ENCODE measurements around the gene FCER1A.
"Not testable (repeated sequence)": the region's sequence is repeated elsewhere in the genome, so short reads cannot be mapped to it uniquely, and the experiment has no call there.

FCER1A gene

GRCh38 chr1:159302095-159302494 is at the start of gene FCER1A:
Gene FCER1A, plus strand, starts transcription at chr1:159302336. Its CDS starts 29 bp downstream, at chr1:159302365.
- no peak for DNase-seq

- DNase-seq, result no peak
Measured at GRCh38 chr1:159261311-159261710, 40.8 kb upstream of the FCER1A start.

DNA sequence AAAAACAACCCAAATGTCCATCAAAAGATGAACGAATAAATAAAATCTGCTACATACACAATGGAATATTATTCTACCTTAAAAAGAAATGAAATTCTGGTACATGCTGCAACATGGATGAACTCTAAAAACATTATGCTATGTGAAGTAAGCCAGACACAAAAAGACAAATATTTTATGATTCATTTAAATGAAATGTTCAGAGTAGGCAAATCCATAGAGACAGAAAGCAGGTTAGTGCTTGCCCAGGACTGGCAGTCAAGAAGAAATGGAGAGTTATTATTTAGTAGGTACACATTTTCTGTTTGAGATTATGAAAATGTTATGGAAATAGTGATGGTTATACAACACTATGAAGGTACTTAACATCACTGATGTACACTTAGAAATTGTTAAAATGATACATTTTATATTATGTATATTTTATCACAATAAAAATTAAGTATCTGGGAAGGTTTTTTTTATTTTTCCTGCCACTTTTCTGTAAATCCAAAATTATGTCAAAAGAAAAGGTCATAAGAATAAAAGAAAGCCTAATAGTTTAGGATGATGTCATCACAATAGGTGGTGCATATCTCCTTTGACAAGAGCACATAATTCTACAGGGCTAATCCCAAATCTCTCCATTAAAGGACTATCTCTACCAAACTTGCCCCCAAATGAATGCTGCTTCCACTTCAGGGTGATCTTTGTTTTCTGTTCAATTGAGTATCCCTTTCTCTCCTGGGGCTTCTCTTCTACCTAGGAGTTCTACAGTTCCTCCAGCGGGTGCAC is 40.2 kb upstream of the FCER1A start:
- no peak for DNase-seq

DNA sequence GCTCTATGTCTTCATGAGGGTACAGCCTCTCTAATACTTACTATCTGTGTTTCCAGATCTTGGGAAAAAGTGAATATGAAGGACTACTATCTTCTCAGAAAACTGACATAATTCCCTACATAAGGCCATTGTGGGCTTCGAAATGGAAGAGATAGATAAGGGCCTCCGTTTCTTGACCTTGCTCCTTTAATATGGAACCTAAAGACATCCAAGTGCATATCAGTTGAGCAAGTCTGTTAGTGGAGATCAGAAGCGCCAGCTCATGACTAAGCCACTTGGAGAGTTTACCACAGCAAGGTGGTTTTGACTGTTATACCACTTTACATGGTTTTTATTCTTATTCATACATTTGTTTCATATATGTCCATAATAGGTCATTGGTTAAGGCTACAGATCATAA is 35.3 kb upstream of the FCER1A start:
- DNase-seq, result no peak

DNA sequence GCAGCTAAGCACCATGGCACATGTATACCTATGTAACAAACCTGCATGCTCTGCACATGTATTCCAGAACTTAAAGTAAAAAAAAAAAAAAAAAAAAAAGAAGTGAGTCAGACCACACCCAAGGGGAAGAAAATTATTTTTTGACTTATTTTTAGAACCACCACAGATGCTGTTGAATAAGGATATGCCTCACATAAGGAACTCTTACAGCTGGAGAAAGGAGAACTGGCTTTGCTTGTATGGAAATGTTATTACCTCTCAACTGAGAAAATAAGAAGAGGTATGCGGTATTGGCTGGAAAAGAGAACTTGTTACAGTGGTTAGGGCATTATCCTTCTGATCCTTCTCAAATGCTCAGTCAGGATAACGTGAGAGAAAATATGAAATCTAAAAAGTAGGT is 27.5 kb upstream of the FCER1A start:
- DNase-seq, result no peak

DNA sequence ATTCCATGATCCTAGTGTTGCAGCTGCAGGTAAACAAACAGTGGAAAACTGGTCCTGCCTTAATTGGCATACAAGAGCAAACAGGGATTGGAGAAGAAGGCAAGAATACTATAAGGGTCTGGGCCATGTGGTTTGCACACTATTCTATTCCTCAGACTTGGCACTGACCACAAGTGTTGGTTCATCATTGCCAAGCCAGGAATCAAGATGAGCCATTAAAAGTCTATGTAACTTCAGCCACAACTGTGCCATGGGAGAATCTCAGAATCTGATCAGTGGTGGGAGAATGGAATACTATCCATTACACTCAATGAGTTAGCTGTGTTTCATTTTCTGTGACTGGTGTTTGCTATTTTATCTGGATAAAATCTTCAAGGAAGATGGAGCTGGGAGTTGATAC is 26.2 kb upstream of the FCER1A start:
- DNase-seq, result no peak

GRCh38 chr1:159279773-159280172 is 22.4 kb upstream of the FCER1A start:
- no peak for DNase-seq

GRCh38 chr1:159282118-159282517 is 20.0 kb upstream of the FCER1A start:
- no peak for DNase-seq

- no peak for DNase-seq
Measured at GRCh38 chr1:159289060-159289459, 13.1 kb upstream of the FCER1A start.

DNA sequence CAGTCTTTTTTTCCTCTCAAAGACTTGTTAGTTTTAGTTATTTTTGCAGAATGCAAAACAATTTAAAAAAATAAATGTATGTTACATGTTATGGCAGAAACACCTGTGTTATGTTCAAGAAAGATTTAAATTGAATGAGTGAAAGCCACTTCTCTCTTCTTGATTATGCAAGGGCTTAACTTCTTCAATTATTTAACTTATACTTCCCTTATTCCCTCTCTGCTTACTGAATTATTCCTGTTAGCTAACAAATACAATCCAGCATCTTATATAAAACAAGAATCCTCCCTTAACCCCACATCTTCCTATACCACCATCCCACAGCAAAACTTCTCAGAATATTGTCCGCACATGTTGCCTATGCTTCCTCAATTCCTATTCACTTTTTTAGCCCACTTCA is 10.7 kb upstream of the FCER1A start:
- DNase-seq, result no peak

DNA sequence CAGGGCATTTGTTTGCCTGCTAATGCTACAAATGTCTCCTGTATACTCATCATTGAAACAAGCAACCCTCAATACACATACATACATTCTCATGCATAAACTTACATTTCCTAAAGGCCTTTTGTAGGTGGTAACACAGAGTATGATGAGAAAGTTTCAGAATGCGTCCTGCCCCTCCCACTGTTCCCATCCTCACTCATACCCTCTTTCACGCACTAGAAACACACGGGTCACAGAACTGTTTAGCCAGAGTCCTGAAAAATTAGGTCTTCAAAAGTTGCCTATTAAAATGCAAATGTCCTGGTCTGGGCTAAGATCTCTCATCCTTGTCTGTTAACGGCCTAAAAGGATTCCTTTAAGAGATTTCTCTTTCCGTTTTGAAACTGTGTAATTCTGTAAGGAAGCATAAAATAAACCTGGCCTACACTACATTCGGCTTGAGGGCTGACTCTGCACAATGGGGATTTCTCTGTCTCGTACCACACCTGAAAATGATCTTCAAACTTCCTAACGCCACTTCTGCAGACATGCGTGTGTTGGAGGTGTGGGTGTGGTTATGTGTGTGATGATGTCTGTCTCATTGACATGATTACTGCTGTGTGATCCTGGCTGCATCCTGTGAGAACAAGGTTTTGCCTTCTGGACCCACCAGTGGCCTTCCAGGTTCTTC is 5.3 kb upstream of the FCER1A start:
- no peak for DNase-seq

GRCh38 chr1:159300146-159300545 is 2.0 kb upstream of the FCER1A start:
- no peak for DNase-seq

DNA sequence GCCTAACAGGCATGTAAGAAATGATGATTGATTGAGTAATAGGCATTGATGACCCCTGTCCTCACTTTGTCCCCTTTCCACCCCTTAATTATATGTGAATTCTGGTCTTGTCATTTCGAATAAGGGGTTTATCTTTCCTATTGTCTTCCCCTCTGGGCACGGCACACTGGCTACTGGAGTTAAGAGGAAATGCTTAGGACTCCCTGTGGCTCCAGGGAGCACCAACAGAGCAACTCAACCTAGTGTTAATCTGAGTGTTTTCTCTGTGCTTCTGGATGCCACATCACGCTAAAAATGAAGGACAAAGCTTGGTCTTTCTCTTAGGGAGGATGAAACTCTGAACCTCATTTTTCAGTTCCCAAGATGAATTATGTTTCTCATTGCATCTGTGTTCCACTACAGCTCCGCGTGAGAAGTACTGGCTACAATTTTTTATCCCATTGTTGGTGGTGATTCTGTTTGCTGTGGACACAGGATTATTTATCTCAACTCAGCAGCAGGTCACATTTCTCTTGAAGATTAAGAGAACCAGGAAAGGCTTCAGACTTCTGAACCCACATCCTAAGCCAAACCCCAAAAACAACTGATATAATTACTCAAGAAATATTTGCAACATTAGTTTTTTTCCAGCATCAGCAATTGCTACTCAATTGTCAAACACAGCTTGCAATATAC is 5.3 kb downstream of the FCER1A start:
- no peak for DNase-seq

- DNase-seq, result no peak
Measured at GRCh38 chr1:159311679-159312078, 9.5 kb downstream of the FCER1A start.

GRCh38 chr1:159315381-159315780 is 13.2 kb downstream of the FCER1A start:
- DNase-seq, result no peak

GRCh38 chr1:159318784-159319551 is 16.8 kb downstream of the FCER1A start:
- no peak for DNase-seq

GRCh38 chr1:159334797-159335196 is 32.7 kb downstream of the FCER1A start:
- no peak for DNase-seq

- DNase-seq, result no peak
Measured at GRCh38 chr1:159338018-159338417, 35.9 kb downstream of the FCER1A start.

GRCh38 chr1:159339536-159339935 is 37.4 kb downstream of the FCER1A start:
- no peak for DNase-seq

- DNase-seq, result no peak
Measured at GRCh38 chr1:159341736-159342135, 39.6 kb downstream of the FCER1A start.

DNA sequence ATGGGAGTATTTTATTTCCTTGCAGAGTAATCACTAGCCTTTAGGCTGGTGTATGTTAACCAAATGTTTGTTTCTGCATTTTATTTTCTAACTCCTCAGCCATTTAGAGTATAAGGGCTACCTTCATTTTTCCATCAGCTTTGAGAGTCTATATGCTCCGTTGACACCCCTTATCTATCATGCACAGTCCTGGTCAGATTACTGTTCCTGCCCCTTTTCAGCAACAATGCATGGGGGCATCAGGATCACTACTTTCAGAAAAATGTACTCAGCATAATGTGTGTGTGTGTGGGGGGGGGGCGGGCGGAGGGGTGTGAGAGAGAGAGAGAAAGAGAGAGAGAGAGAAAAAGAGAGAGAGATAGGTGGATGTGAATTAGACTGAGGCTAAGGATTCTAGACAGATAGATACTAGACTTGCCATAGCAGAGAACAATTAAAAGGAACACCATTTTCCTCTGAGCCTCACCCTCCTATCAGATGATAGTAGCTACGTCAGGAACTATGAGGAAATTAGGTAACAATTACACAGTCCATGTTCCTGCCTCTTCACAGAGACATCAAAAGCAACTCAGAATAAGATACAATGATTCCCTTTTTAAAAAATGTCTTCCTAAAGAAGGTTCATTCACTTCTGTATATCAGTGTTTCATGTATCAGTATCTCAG is 40.8 kb downstream of the FCER1A start:
- no peak for DNase-seq

- not testable (repeated sequence) for DNase-seq
Measured at GRCh38 chr1:159349374-159349773, 47.2 kb downstream of the FCER1A start.

DNA sequence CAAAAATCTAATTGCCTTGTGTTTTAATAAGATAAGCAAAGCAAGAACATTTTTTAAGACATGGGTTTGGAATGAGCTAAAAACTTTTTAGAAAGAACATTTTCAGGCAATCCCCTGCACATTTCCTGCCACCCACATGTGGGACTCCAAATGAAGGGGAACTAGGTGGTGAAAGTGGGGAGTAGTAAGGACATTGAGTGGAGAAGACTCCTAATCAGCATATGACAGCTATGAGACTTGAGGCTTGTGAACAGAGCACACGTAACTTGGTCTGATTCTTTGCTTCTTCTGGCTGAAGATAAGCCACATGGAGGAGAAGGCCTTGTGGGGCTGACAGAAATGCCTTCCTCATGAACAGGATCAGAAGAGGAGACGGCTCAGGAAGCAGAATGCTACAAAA is 50.3 kb downstream of the FCER1A start:
- no peak for DNase-seq
